WTC11 (cell line): Measurements from ENCODE around the gene SRSF12. TPM values are rescaled to one million over a fixed set of nuclear protein-coding genes. Genes with fewer than 3 reads are reported as not detected.

Experiments
- ATAC-seq: fragments of 200-7000 bp; cut with Tn5 transposase; 2 replicates; pipeline ENCODE4 v1.10.0; 2021; ENCODE audit warnings: mild to moderate bottlenecking, moderate library complexity
- CTCF ChIA-PET: fragments of 300-600 bp; sonication (Branson Sonifier 250); formaldehyde crosslinking; loops from one replicate; lab custom pipeline; 2021; ENCODE audit warnings: antibody characterized with exemption; lab: Charles Lee
- POLR2A ChIA-PET: fragments of 350-600 bp; sonication (Branson Sonifier 250); formaldehyde crosslinking; loops from one replicate; lab custom pipeline; 2021; ENCODE audit warnings: antibody characterized with exemption; lab: Charles Lee
- DNase-seq: peaks from one replicate; pipeline ENCODE4 v3.0.0; 2021; ENCODE audit warnings: low spot score
- H3K27ac Mint-ChIP-seq: 2 replicates; pipeline ENCODE4 v1.8.0; 2021; ENCODE audit warnings: mixed read lengths
- H3K27me3 Mint-ChIP-seq: 2 replicates; pipeline ENCODE4 v1.8.0; 2021; ENCODE audit warnings: low read depth, mild to moderate bottlenecking, moderate library complexity, mixed read lengths
- H3K36me3 Mint-ChIP-seq: 2 replicates; pipeline ENCODE4 v1.8.0; 2021; ENCODE audit warnings: mixed read lengths
- H3K4me1 Mint-ChIP-seq: 2 replicates; pipeline ENCODE4 v1.8.0; 2022; ENCODE audit warnings: mixed read lengths
- H3K4me3 Mint-ChIP-seq: 2 replicates; pipeline ENCODE4 v1.8.0; 2021; ENCODE audit warnings: mild to moderate bottlenecking, moderate library complexity, mixed read lengths
- H3K9me3 Mint-ChIP-seq: 2 replicates; pipeline ENCODE4 v1.8.0; 2021; ENCODE audit warnings: mixed read lengths
- CBFB ChIP-seq: sonication (generic); formaldehyde crosslinking; IDR thresholded peaks from 2 replicates; pipeline ENCODE4 v1.8.1; 2022; ENCODE audit warnings: mild to moderate bottlenecking, low read depth, missing genetic modification reagents
- CREB1 ChIP-seq: sonication (generic); formaldehyde crosslinking; IDR thresholded peaks from 2 replicates; pipeline ENCODE4 v1.8.0; 2023; ENCODE audit warnings: mild to moderate bottlenecking, missing genetic modification reagents
- CTCF ChIP-seq: fragments of 200-600 bp; IDR thresholded peaks from 2 replicates; pipeline ENCODE4 v1.8.0; 2022; ENCODE audit warnings: antibody characterized with exemption
- E2F5 ChIP-seq: sonication (generic); formaldehyde crosslinking; IDR thresholded peaks from 2 replicates; pipeline ENCODE4 v1.8.1; 2022; ENCODE audit warnings: mild to moderate bottlenecking, moderate library complexity, missing genetic modification reagents
- ELF4 ChIP-seq: sonication (generic); formaldehyde crosslinking; IDR thresholded peaks from 2 replicates; pipeline ENCODE4 v1.8.1; 2022; ENCODE audit warnings: low read depth, mild to moderate bottlenecking, moderate library complexity, missing genetic modification reagents
- ERG ChIP-seq: fragments of 250-450 bp; sonication (Bioruptor Pico); IDR thresholded peaks from 2 replicates; pipeline ENCODE4 v1.8.0; 2021; ENCODE audit warnings: mild to moderate bottlenecking
- ESRRA ChIP-seq: sonication (generic); formaldehyde crosslinking; IDR thresholded peaks from 2 replicates; pipeline ENCODE4 v1.8.1; 2022; ENCODE audit warnings: mild to moderate bottlenecking, missing genetic modification reagents, borderline replicate concordance
- FOXP1 ChIP-seq: sonication (generic); formaldehyde crosslinking; IDR thresholded peaks from 2 replicates; pipeline ENCODE4 v1.8.0; 2022; ENCODE audit warnings: missing genetic modification reagents, mild to moderate bottlenecking, moderate library complexity, borderline replicate concordance
- FOXP4 ChIP-seq: sonication (generic); formaldehyde crosslinking; IDR thresholded peaks from 2 replicates; pipeline ENCODE4 v1.8.0; 2022; ENCODE audit warnings: mild to moderate bottlenecking, missing genetic modification reagents
- HMGA2 ChIP-seq: fragments of 250-450 bp; sonication (Bioruptor Pico); IDR thresholded peaks from 2 replicates; pipeline ENCODE4 v1.4.0; 2021; ENCODE audit warnings: mild to moderate bottlenecking, moderate library complexity
- HMGXB4 ChIP-seq: sonication (generic); formaldehyde crosslinking; IDR thresholded peaks from 2 replicates; pipeline ENCODE4 v1.8.1; 2023; ENCODE audit warnings: mild to moderate bottlenecking, moderate library complexity, missing genetic modification reagents
- JAZF1 ChIP-seq: fragments of 250-450 bp; sonication (Bioruptor Pico); IDR thresholded peaks from 2 replicates; pipeline ENCODE4 v1.9.0; 2021; ENCODE audit warnings: moderate library complexity, mild to moderate bottlenecking, inconsistent platforms
- JUN ChIP-seq: sonication (generic); formaldehyde crosslinking; IDR thresholded peaks from 2 replicates; pipeline ENCODE4 v1.8.0; 2023; ENCODE audit warnings: mild to moderate bottlenecking, missing genetic modification reagents
- KAT7 ChIP-seq: sonication (generic); formaldehyde crosslinking; IDR thresholded peaks from 2 replicates; pipeline ENCODE4 v1.8.1; 2023; ENCODE audit warnings: missing genetic modification reagents, mild to moderate bottlenecking, borderline replicate concordance
- MYBL2 ChIP-seq: sonication (generic); formaldehyde crosslinking; IDR thresholded peaks from 2 replicates; pipeline ENCODE4 v1.8.1; 2023; ENCODE audit warnings: mild to moderate bottlenecking, moderate library complexity, missing genetic modification reagents
- NR1H2 ChIP-seq: sonication (generic); formaldehyde crosslinking; IDR thresholded peaks from 2 replicates; pipeline ENCODE4 v1.9.0; 2021; ENCODE audit warnings: mild to moderate bottlenecking, moderate library complexity, missing genetic modification reagents
- NR3C1 ChIP-seq: sonication (generic); formaldehyde crosslinking; conservative IDR thresholded peaks from 2 replicates; pipeline ENCODE4 v1.8.1; 2023; ENCODE audit warnings: low read depth, mild to moderate bottlenecking, missing genetic modification reagents
- RORB ChIP-seq: fragments of 250-450 bp; sonication (Bioruptor Pico); IDR thresholded peaks from 2 replicates; pipeline ENCODE4 v1.9.0; 2021; ENCODE audit warnings: mild to moderate bottlenecking
- SMAD4 ChIP-seq: sonication (generic); formaldehyde crosslinking; IDR thresholded peaks from 2 replicates; pipeline ENCODE4 v1.8.0; 2022; ENCODE audit warnings: mild to moderate bottlenecking, missing genetic modification reagents
- ZNF232 ChIP-seq: sonication (generic); formaldehyde crosslinking; IDR thresholded peaks from 2 replicates; pipeline ENCODE4 v1.8.0; 2022; ENCODE audit warnings: mild to moderate bottlenecking, missing genetic modification reagents
- ZNF263 ChIP-seq: sonication (generic); formaldehyde crosslinking; IDR thresholded peaks from 2 replicates; pipeline ENCODE4 v1.8.1; 2022; ENCODE audit warnings: low read depth, mild to moderate bottlenecking, moderate library complexity, missing genetic modification reagents
- ZNF281 ChIP-seq: sonication (generic); formaldehyde crosslinking; IDR thresholded peaks from 2 replicates; pipeline ENCODE4 v1.8.0; 2023; ENCODE audit warnings: mild to moderate bottlenecking, missing genetic modification reagents
- ZNF396 ChIP-seq: fragments of 250-450 bp; sonication (Bioruptor Pico); IDR thresholded peaks from 2 replicates; pipeline ENCODE4 v1.8.0; 2021; ENCODE audit warnings: mild to moderate bottlenecking, moderate library complexity, borderline replicate concordance
- ZNF671 ChIP-seq: fragments of 250-450 bp; sonication (Bioruptor Pico); IDR thresholded peaks from 2 replicates; pipeline ENCODE4 v1.8.0; 2021; ENCODE audit warnings: mild to moderate bottlenecking
- ZSCAN18 ChIP-seq: fragments of 250-450 bp; sonication (Bioruptor Pico); IDR thresholded peaks from 2 replicates; pipeline ENCODE4 v2.1.2; 2022; ENCODE audit warnings: mild to moderate bottlenecking, moderate library complexity
- total RNA-seq: library from RNA; stranded (reverse); gene quantifications from 3 replicates; pipeline ENCODE4 v1.2.3, GENCODE V29; 2021

SRSF12 gene
- total RNA-seq, 1 experiment from 2014 or later, result 3.8 TPM

GRCh38 chr6:89063881-89064280 lies 54.0 kb downstream of the SRSF12 start:
- DNase-seq (no peak), ATAC-seq (no peak)
- POLR2A ChIA-PET, result no interaction called here
- Mint-ChIP-seq H3K27ac (no peak overlapping the region), H3K4me3 (no peak overlapping the region), H3K36me3 (peaks cover 3% of the 10 kb centered on the region; the same call in 1 of the 2 replicates), H3K4me1 (peaks cover 1% of the 10 kb centered on the region; the same call in 1 of the 2 replicates), H3K9me3 (peaks cover 14% of the 10 kb centered on the region), H3K27me3 (peaks cover 7% of the 10 kb centered on the region)
- no peak for TF ChIP-seq CBFB (CRISPR knock-in tag)
- no peak for TF ChIP-seq RORB
- no peak for TF ChIP-seq CTCF
- no peak for TF ChIP-seq MYBL2
- no peak for TF ChIP-seq ESRRA
- TF ChIP-seq JUN (CRISPR knock-in tag), result no peak
- no peak for TF ChIP-seq NR3C1 (CRISPR knock-in tag)
- no peak for TF ChIP-seq HMGXB4
- CTCF ChIA-PET, result interaction anchor here (2.0 kb wide), 1 partner anchor 16 kb away, joined by 5 read pairs; the partner anchor contains the start of gene PNRC1

- POLR2A ChIA-PET, result no interaction called here
- DNase-seq (no peak), ATAC-seq (no peak)
- no peaks in the 10 kb centered on the region for H3K36me3 Mint-ChIP-seq
- no peaks in the 10 kb centered on the region for H3K9me3 Mint-ChIP-seq
- no peaks in the 10 kb centered on the region; the same call in 1 of the 2 replicates for H3K27me3 Mint-ChIP-seq
- no peak overlapping the region for H3K27ac Mint-ChIP-seq
- peaks cover 13% of the 10 kb centered on the region for H3K4me1 Mint-ChIP-seq
- no peak overlapping the region for H3K4me3 Mint-ChIP-seq
- CTCF ChIA-PET, result no interaction called here
- TF ChIP-seq HMGA2 (CRISPR knock-in tag) (no peak), ELF4 (CRISPR knock-in tag) (no peak), ZNF263 (CRISPR knock-in tag) (no peak), FOXP4 (CRISPR knock-in tag) (no peak), CREB1 (CRISPR knock-in tag) (no peak), ZNF281 (CRISPR knock-in tag) (no peak), ERG (CRISPR knock-in tag) (no peak), ZNF232 (CRISPR knock-in tag) (no peak), SMAD4 (CRISPR knock-in tag) (no peak), E2F5 (CRISPR knock-in tag) (no peak), FOXP1 (no peak), ZNF396 (CRISPR knock-in tag) (no peak), JAZF1 (CRISPR knock-in tag) (no peak), NR1H2 (CRISPR knock-in tag) (no peak), NR3C1 (CRISPR knock-in tag) (no peak), ZNF671 (no peak), KAT7 (CRISPR knock-in tag) (no peak), ZSCAN18 (CRISPR knock-in tag) (no peak)
Measured at GRCh38 chr6:89059227-89059626, 58.6 kb downstream of the SRSF12 start.
